ENCODE results near the gene SLITRK3.

SLITRK3 gene

DNA sequence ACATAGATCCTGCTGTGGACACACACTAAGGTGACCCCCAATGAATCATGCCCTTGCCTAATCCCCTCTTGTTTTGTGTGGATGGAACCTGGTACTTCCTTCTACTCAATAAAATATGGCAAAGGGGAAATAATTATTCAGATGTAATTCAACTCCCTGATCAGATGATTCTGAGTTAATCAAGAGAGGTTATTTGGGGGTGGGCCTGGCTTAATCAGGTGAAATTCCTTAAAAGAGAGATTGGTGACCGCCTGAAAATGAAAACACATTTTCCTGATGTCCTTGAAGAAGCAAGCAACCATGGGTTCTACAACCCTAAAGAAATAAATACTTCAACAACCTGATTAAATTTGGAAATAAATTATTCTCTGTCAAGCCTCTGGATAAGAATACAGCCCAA, 8.3 kb upstream of the SLITRK3 start:
- no peak overlapping the region for H2AFZ ChIP-seq (ENCODE audit: low read depth, low read length)
- no peak for TF ChIP-seq EZH2 (IDR thresholded peaks at IDR 0.05; ENCODE audit: borderline replicate concordance, low read depth, low read length, severe bottlenecking)
- TF ChIP-seq, protein P1, sequence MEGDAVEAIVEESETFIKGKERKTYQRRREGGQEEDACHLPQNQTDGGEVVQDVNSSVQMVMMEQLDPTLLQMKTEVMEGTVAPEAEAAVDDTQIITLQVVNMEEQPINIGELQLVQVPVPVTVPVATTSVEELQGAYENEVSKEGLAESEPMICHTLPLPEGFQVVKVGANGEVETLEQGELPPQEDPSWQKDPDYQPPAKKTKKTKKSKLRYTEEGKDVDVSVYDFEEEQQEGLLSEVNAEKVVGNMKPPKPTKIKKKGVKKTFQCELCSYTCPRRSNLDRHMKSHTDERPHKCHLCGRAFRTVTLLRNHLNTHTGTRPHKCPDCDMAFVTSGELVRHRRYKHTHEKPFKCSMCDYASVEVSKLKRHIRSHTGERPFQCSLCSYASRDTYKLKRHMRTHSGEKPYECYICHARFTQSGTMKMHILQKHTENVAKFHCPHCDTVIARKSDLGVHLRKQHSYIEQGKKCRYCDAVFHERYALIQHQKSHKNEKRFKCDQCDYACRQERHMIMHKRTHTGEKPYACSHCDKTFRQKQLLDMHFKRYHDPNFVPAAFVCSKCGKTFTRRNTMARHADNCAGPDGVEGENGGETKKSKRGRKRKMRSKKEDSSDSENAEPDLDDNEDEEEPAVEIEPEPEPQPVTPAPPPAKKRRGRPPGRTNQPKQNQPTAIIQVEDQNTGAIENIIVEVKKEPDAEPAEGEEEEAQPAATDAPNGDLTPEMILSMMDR (IDR thresholded peaks at IDR 0.05; ENCODE audit: borderline replicate concordance, extremely low read depth, low read length, poor library complexity, severe bottlenecking), result no peak
- DNase-seq, result no peak
- no peaks in the 10 kb centered on the region for H3K27me3 ChIP-seq (ENCODE audit: insufficient read depth, low read length, poor library complexity)
- no peak for ATAC-seq (ENCODE audit: insufficient read depth, low read depth)
- no peak overlapping the region for H3K4me3 ChIP-seq (ENCODE audit: low read depth in 1 of 2, low read length in 2 of 2)
- no peak overlapping the region for H3K9ac ChIP-seq (ENCODE audit: low read depth, low read length)
- no peak overlapping the region for H3K4me2 ChIP-seq (ENCODE audit: insufficient read depth, low read length)
- H3K4me1 ChIP-seq (ENCODE audit: insufficient read depth, low read length), result no peaks in the 10 kb centered on the region
- H4K20me1 ChIP-seq (ENCODE audit: insufficient read depth, low read length), result no peaks in the 10 kb centered on the region
- H3K79me2 ChIP-seq (ENCODE audit: insufficient read depth, low read length), result no peaks in the 10 kb centered on the region
- no peaks in the 10 kb centered on the region for H3K9me3 ChIP-seq (ENCODE audit: insufficient read depth, low read length, severe bottlenecking)
- no peaks in the 10 kb centered on the region for H3K36me3 ChIP-seq (ENCODE audit: insufficient read depth, low read length)
- H3K27ac ChIP-seq (ENCODE audit: low read length), result no peak overlapping the region

DNA sequence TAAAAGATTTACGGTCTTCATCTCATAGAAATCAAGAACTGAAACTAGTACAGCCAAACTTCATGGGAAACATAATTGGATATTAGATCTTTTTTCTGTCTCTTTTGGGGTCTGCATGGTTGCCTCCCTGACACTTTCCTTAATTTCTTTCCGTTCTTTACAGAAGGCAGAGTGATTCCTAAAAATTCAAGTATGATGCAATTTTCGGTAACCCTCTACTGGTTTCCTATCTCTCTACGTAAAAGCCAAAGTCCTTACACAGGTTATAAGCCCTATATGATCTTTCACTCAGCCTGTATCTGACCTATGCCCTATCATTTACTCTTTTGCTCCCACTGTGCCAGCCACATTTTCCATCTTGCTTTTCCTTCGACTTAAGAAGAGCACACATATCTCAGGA, 6.8 kb upstream of the SLITRK3 start:
- no peaks in the 10 kb centered on the region for H4K20me1 ChIP-seq (ENCODE audit: insufficient read depth, low read length)
- H3K9me3 ChIP-seq (ENCODE audit: insufficient read depth, low read length, severe bottlenecking), result no peaks in the 10 kb centered on the region
- H3K27me3 ChIP-seq (ENCODE audit: insufficient read depth, low read length, poor library complexity), result no peaks in the 10 kb centered on the region
- H3K4me2 ChIP-seq (ENCODE audit: insufficient read depth, low read length), result no peak overlapping the region
- DNase-seq (no peak), ATAC-seq (ENCODE audit: insufficient read depth, low read depth) (no peak)
- no peak overlapping the region for H3K4me3 ChIP-seq (ENCODE audit: low read depth in 1 of 2, low read length in 2 of 2)
- H3K9ac ChIP-seq (ENCODE audit: low read depth, low read length), result no peak overlapping the region
- no peaks in the 10 kb centered on the region for H3K36me3 ChIP-seq (ENCODE audit: insufficient read depth, low read length)
- TF ChIP-seq EZH2 (IDR thresholded peaks at IDR 0.05; ENCODE audit: borderline replicate concordance, low read depth, low read length, severe bottlenecking), result no peak
- TF ChIP-seq, protein P1 (IDR thresholded peaks at IDR 0.05; ENCODE audit: borderline replicate concordance, extremely low read depth, low read length, poor library complexity, severe bottlenecking), result no peak
- H3K4me1 ChIP-seq (ENCODE audit: insufficient read depth, low read length), result no peaks in the 10 kb centered on the region
- H3K27ac ChIP-seq (ENCODE audit: low read length), result no peak overlapping the region
- H2AFZ ChIP-seq (ENCODE audit: low read depth, low read length), result no peak overlapping the region
- no peaks in the 10 kb centered on the region for H3K79me2 ChIP-seq (ENCODE audit: insufficient read depth, low read length)

DNA sequence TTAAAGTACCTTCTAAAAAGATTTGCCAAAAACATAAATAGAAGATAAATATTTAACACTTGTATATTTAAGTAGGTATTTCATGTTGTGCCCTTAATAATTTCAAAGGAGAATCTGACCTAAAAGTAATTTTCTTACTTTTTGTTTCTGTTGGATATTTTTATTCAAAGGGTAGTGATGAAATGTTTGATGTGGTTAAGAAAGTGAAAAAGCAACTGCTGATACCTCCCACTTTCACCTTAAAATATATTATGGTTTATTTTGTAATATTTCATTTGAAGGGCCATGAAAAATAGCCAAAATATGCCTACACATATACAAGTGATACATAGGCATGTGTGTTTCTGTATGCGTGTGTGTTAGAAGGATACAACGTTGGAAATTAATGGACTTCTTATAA, 5.8 kb upstream of the SLITRK3 start:
- Histone ChIP-seq H3K27ac (ENCODE audit: low read length) (no peak overlapping the region), H3K4me3 (ENCODE audit: low read depth in 1 of 2, low read length in 2 of 2) (no peak overlapping the region), H2AFZ (ENCODE audit: low read depth, low read length) (no peak overlapping the region), H3K36me3 (ENCODE audit: insufficient read depth, low read length) (no peaks in the 10 kb centered on the region), H4K20me1 (ENCODE audit: insufficient read depth, low read length) (no peaks in the 10 kb centered on the region), H3K4me1 (ENCODE audit: insufficient read depth, low read length) (no peaks in the 10 kb centered on the region), H3K4me2 (ENCODE audit: insufficient read depth, low read length) (no peak overlapping the region), H3K9ac (ENCODE audit: low read depth, low read length) (no peak overlapping the region), H3K9me3 (ENCODE audit: insufficient read depth, low read length, severe bottlenecking) (no peaks in the 10 kb centered on the region), H3K79me2 (ENCODE audit: insufficient read depth, low read length) (no peaks in the 10 kb centered on the region), H3K27me3 (ENCODE audit: insufficient read depth, low read length, poor library complexity) (no peaks in the 10 kb centered on the region)
- no peak for TF ChIP-seq EZH2 (IDR thresholded peaks at IDR 0.05; ENCODE audit: borderline replicate concordance, low read depth, low read length, severe bottlenecking)
- TF ChIP-seq, protein P1 (IDR thresholded peaks at IDR 0.05; ENCODE audit: borderline replicate concordance, extremely low read depth, low read length, poor library complexity, severe bottlenecking), result no peak
- no peak for ATAC-seq (ENCODE audit: insufficient read depth, low read depth)
- DNase-seq, result no peak

DNA sequence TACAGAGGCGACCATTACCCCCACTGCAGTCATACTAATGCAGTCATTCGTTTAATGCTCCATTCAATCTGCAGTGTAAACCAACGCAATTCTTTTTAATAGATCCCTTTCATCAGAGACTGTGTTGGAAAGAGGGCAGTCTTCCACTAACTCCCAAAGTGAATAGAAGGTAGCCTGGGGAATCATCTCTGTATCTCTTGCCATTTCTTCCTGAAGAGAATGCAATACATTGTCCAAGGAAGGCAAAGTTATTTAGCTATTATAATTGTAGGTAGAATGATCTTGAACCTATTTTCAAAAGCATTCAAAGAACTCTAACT, 1.3 kb upstream of the SLITRK3 start:
- no peak overlapping the region for H3K9ac ChIP-seq (ENCODE audit: low read depth, low read length)
- DNase-seq, result no peak

More for the DNA sequence above, 1.3 kb upstream of the SLITRK3 start:
- no peaks in the 10 kb centered on the region for H3K36me3 ChIP-seq (ENCODE audit: insufficient read depth, low read length)
- no peak overlapping the region for H3K4me3 ChIP-seq (ENCODE audit: low read depth in 1 of 2, low read length in 2 of 2)
- ATAC-seq (ENCODE audit: insufficient read depth, low read depth), result no peak
- no peaks in the 10 kb centered on the region for H3K79me2 ChIP-seq (ENCODE audit: insufficient read depth, low read length)
- H3K9me3 ChIP-seq (ENCODE audit: insufficient read depth, low read length, severe bottlenecking), result peaks cover 3% of the 10 kb centered on the region
- H3K4me1 ChIP-seq (ENCODE audit: insufficient read depth, low read length), result no peaks in the 10 kb centered on the region
- no peak for TF ChIP-seq EZH2 (IDR thresholded peaks at IDR 0.05; ENCODE audit: borderline replicate concordance, low read depth, low read length, severe bottlenecking)
- TF ChIP-seq, protein P1 (IDR thresholded peaks at IDR 0.05; ENCODE audit: borderline replicate concordance, extremely low read depth, low read length, poor library complexity, severe bottlenecking), result no peak
- H4K20me1 ChIP-seq (ENCODE audit: insufficient read depth, low read length), result no peaks in the 10 kb centered on the region
- no peak overlapping the region for H3K4me2 ChIP-seq (ENCODE audit: insufficient read depth, low read length)
- H3K27ac ChIP-seq (ENCODE audit: low read length), result no peak overlapping the region
- H3K27me3 ChIP-seq (ENCODE audit: insufficient read depth, low read length, poor library complexity), result no peaks in the 10 kb centered on the region
- H2AFZ ChIP-seq (ENCODE audit: low read depth, low read length), result no peak overlapping the region
